GM12864 (cell line): ENCODE results near the gene BID.

Experiments
- DNase-seq: peaks from one replicate; pipeline ENCODE4 v3.0.0-alpha.2; 2011; ENCODE audit warnings: low read depth
- H3K4me3 ChIP-seq: 2 replicates; pipeline ENCODE4 v1.5.1; 2011; ENCODE audit warnings: mild to moderate bottlenecking, low read depth, low read length, control low read depth
- CTCF ChIP-seq: IDR thresholded peaks from 2 replicates; pipeline ENCODE4 v1.5.1; 2011; ENCODE audit warnings: low read depth, mild to moderate bottlenecking, moderate library complexity, low read length, control low read depth, inconsistent platforms; ENCODE audit errors: missing control alignments

BID gene

DNA sequence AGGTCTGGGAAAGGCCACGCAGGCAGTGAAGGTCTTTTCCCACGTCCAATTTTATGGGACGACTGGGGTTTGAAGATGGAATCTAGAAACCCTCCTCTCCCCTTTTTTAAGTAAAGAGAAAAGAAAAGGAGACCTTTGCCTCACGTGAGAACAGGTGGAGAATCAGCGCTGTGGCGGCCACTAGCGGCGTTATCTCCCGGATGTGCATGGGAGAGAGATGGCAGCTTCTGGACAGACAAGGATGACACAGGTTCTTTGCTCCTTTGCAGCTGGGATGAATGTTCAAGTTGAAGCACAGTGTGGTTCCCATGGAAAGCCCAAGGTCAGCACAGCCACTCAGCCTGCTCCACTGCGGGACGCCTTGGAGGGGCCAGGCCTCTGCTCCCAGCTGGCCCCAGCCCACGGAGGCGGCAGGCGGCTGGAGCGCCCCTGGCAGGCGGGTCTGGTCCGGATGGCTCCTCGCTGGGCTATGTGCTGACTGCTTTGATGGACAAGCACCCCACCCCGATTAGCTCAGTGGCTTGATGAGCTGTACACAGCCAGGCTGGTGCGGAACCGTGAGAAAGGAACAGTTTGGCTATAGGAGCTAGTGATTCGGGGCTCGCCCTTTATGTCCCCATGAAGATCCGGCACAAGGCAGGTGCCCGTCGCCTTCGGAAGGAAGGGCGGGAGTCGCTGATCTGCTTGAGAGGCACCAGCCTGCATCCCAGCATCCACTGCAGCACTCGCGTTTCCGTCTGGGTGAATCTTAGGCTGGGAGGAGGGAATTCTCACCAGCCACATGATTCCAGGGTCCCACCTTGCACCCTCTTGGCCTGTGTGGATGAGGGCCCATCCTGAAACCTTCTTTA is 14.5 kb upstream of the BID start:
- no peak overlapping the region for H3K4me3 ChIP-seq
- DNase-seq, result no peak
- TF ChIP-seq CTCF, result no peak

GRCh38 chr22:17787716-17788330 is 13.6 kb upstream of the BID start:
- H3K4me3 ChIP-seq, result no peak overlapping the region
- TF ChIP-seq CTCF, result no peak
- no peak for DNase-seq

GRCh38 chr22:17787241-17787640 is 13.0 kb upstream of the BID start:
- no peak overlapping the region for H3K4me3 ChIP-seq
- DNase-seq, result no peak
- no peak for TF ChIP-seq CTCF

GRCh38 chr22:17786435-17787161 is 12.3 kb upstream of the BID start:
- DNase-seq, result no peak
- H3K4me3 ChIP-seq, result no peak overlapping the region
- TF ChIP-seq CTCF, result no peak

GRCh38 chr22:17785185-17786184 is 11.2 kb upstream of the BID start:
- DNase-seq, result no peak
- TF ChIP-seq CTCF, result peak; percentile 79

DNA sequence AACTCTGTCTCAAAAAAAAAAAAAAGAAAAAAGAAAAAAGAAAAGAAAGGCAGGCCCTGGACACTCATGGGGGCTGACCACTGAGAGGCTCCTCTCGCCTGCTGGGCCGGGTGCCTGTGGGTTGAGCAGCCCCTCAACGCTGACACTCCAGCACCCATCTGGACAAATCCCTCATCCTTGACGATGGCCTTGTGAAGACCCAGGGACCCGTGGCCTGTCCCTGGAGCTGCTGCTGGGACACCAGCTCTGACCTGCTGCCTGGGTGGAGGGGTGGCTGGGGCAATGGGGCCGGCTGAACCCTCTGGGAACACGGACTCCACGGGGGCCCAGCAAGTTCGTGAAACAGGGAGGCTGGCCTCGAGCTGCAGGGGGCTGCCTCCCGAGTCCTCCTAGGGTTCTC is 10.5 kb upstream of the BID start:
- H3K4me3 ChIP-seq, result no peak overlapping the region
- no peak for DNase-seq
- no peak for TF ChIP-seq CTCF

More at GRCh38 chr22:17785185-17786184, 11.2 kb upstream of the BID start:
- H3K4me3 ChIP-seq, result no peak overlapping the region
